DMS53 treated with DMSO at 0.1 percent for 48 hours (cell line): ENCODE measurements around the gene CD59.
"Not testable (repeated sequence)": the region's sequence is repeated elsewhere in the genome, so short reads cannot be mapped to it uniquely, and the experiment has no call there.

Source experiments
- DNase-seq: peaks from one replicate; lab custom pipeline; 2025; ENCODE audit not compliant: unreplicated experiment; lab: John Stamatoyannopoulos, UW

Gene CD59

DNA sequence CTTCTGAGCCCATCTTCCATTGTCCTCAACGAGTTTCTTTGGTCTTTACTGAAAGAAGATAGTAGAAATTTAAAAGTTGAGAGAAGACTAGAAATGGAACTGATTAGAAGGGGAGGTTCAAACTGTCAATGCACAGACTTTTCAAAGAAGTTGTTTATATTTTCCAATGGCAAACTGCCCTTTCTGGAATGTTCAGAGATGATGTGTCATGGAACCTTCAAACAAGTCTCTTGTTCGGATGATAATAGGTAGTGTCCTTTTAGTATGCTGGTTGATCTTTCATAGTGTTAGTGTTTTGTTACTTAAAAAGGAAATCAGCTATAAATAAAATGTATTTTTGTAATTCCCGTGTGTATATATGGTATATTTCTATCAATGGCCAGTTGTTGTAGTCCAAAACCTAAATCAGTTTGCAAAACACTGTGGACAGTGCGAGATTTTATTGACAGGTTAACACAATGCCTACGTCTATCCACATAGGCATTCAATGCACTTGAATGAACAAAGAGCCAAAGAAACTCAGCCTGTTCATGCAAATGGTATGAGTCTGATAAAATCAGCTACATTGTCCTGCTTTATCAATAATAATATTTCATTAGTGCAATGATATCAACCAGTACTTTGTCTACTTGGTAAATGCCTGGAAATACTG lies 66.5 kb downstream of the CD59 start:
- no peak for DNase-seq

DNA sequence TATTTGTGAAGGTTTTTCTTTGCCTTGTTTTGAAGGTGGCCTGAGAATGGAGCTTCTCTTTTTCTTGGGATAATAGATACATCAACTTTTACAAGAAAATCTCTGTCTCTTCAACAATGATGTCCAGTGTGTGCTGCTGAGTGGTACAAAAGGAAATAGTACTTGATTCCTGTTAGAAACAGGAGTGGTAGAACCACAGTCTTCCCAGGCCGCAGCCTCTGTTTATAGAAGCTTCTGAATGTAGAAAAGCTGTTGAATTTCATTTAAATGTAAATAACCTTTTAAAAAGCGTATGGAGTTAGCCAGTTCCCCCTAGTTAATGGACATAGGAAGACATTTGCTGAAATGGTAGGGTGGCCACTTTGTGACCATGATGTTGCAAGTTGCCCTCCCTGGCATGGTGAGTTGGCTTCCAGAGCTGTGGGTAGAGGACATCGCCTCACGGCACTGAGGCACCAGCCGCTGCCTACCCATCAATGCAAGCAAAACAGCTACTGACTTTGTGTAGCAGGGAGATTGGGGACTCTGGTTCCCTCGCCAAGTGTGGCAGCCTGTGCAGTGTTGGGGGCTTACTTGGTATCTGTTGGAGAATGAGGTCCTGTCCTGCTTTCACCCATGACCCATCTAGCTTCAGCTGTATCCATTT lies 67.1 kb downstream of the CD59 start:
- no peak for DNase-seq

- DNase-seq, result no peak
Measured at GRCh38 chr11:33668468-33668825, 67.8 kb downstream of the CD59 start.

GRCh38 chr11:33667819-33668467 lies 68.3 kb downstream of the CD59 start:
- no peak for DNase-seq

- no peak for DNase-seq
Measured at GRCh38 chr11:33665350-33666106, 70.7 kb downstream of the CD59 start.

- no peak for DNase-seq
Measured at GRCh38 chr11:33664827-33665226, 71.4 kb downstream of the CD59 start.

- DNase-seq, result no peak
Measured at GRCh38 chr11:33664166-33664565, 72.1 kb downstream of the CD59 start.

- no peak for DNase-seq
Measured at GRCh38 chr11:33663121-33663520, 73.1 kb downstream of the CD59 start.

DNA sequence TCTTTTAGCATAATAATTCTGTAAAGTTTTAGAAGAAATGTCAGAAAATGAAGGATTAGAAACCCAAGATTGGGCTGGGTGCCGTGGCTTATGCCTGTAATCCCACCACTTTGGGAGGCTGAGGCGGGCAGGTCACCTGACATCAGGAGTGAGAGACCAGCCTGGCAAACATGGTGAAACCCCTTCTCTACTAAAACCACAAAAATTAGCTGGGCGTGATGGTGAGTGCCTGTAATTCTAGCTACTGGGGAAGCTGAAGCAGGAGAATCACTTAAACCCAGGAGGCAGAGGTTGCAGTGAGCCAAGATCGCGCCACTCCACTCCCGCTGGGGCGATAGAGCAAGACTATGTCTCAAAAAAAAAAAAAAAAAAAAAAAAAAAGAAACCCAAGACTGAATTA lies 74.7 kb downstream of the CD59 start:
- DNase-seq, result not testable (repeated sequence)

DNA sequence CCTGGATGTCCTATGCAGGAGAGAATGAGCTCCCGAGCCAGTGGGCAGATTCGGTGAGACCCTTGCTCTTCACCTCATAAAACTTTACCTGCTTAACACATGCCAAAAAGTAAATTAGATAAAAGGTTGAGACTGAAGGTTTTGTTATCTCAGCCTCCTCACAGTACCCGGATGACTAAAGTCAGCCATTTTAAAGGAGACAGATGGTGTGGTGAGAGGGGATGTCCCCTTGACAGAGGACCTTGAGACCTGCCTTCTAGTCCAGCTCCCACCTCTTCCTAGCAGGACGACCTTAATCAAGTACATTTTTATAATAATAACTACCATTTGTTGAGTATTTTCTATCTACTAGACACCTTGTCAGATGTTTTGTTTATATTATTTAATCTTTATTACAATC lies 75.3 kb downstream of the CD59 start:
- DNase-seq, result no peak

DNA sequence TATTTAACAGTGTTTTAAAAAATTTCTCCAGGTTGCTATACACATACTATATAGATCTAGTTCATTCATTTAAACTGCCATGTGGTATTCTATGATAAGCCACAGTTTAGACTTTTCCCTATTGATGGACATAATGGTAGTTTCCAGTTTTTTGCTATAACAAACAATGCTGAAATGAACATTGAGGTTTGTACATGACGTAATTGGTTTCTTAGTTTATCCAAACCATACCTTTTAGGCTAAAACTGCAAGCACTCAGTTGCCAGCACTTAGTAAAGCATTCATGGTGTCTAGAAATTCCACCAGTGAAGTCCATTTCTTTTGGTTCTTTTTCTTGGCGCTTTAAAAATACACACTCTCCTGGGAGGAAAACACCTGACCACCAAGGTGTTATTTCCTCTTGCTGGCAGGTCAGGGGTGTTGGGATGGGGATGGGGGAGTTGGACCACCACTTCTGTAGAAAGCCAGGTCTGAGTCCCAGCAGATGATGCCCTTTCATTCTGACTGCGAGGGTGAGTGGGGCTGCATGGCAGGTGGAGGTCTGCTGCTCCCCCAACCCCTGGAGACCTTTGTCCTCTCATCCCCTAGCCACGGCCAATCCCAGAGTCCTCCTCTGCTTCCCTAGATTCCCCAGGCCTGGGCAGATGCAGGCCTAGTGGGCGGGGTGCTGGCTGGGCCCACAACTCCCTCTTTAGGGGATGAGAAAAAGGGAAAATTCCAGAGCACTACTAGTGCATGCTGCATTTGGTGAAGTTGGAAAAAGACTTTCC lies 76.7 kb downstream of the CD59 start:
- no peak for DNase-seq

GRCh38 chr11:33658195-33658900 lies 77.9 kb downstream of the CD59 start:
- no peak for DNase-seq

DNA sequence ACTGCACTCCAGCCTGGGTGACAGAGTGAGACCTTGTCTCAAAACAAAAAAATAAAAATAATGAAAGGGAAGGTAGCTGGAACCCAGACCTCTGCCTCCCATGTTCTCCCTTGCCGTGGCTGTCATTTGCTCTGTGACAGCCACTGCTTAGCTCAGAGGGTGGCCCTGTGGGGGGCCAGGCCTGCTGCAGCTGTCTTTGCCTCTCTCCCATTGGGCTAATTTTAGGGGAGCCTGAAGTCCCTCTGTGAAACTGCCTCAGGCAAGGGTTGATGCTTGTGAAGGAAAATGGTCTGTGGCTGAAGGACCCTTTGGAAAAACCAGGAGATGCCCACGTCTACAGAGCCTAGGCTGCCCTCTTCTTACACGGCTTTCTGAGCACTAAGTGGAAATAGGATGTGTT lies 78.5 kb downstream of the CD59 start:
- DNase-seq, result no peak

GRCh38 chr11:33656768-33657167 lies 79.5 kb downstream of the CD59 start:
- no peak for DNase-seq

DNA sequence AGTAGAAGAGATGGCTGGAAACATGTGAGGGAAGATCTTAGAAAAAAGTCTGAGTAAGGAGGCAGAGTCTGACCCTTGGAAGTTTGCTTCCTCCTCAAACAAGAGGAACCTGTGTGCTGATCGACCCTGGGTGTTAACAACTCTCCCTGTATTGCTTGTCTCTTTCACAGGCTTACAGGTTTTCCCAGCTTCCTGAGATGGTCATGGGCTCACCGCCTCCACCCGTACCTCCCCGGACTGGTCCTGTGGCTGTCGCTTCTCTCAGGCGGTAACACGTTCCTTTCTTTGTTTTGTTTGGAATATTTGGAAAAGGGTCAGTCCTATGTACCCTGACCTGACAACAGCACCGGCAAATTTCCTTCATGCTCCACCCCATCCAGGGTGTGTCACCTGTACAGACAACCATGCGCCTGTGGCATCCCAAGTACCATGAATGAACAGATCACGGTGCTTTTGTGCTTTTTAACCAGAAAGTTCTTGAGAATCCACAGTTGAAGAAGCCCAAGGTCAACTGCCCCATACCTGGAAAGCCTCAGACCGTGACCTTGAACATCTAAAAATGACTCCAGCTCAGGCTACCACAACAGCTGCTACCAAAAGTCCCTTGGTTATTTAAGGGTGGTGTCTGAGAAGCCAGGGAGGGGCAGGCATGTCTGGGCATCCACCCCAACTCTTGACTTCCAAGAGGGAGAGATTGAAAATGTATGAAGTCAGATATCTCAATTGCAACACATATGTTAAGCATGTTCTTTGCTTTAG lies 80.2 kb downstream of the CD59 start:
- DNase-seq, result no peak

DNA sequence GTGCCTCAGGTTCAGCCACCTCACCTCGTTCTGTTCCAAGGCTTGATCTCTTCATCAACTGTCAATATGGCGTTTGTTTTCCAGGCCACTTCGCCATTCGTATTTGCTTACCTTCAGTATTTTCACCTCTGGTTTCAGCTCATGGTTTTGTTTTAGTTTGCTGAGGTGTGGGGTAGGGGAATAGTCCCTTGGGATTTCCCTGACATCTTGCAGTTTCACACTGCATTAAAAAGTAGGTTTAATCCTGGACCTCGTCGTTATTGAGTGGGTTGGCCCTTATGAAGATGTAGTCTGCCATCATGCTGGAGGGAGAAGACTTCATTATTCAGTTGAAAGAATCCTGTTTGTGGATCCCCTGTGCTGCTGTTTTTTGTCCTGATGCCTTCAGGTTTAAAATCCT lies 81.6 kb downstream of the CD59 start:
- DNase-seq, result no peak
